HG03575 (cell line): ENCODE results near the gene UBE2L6.

ENCODE experiments used
- ATAC-seq: cut with Tn5 transposase; IDR thresholded peaks from one replicate; pipeline ENCODE4 v1.9.1; 2021; ENCODE audit not compliant: unreplicated experiment, insufficient number of reproducible peaks, low FRiP score; ENCODE audit errors: extremely low read depth

The UBE2L6 gene

DNA sequence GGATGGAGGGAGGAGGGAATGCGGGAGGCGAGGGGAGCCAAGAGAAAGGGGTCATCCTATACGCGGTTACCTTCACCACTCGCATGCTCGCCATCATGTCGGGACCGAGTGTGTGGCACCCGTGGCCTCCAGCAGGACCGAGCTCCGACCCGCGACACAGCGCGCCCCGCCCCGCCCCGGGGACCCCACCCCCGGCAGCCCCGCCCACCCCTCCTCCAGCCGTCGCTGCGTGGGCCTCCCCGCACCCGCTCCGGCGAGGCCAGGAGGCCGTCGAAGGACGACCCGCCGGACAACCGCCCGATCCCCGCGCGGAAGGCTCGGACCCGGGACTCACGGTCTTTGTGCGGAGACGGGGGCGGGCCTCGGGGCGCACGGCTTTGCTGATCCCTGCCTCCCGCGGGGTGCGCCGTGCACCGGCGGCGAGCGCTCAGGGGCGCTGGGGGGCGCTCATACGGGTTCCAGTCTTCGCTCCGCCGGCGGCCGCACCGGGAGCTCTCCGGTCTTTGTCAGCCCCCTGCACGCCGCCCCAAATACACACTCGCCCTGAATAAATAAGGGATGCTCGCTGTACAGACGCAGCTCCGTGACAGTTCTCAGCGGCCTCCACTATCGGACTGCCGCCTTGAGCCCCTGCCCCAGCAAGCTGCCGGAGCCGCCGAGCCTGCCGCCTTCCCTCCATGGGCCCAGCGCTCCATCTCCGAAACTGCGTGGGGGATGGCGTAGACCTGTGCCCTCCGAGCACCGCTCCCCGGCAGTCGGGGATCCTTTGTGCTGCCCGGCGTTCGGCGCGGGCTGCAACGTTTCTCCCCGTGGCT lies at the start of gene UBE2L6:
Gene UBE2L6, minus strand, starts transcription at position 158 of the 815 bp plus-strand sequence. Its CDS starts 61 bp downstream, at position 97.
- no peak for ATAC-seq

DNA sequence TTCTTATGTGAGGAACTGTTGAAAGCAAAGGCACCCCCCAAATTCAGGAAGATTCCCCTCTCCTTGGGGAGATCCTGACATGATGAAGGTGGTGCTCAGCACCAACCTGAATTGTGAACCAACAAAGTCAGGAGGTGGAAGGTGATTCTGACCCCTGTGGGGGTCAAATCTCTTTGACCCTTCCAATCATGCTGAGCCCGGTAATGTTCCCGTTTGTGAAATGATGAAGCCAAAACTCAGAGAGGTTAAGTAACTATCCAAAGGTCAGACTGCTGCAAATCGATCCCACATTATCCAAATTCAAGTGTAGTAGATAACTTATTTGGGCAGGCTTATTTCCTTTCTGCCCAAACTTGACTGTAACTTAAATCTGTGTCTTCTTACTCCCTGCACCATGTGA lies 49.1 kb upstream of the UBE2L6 start:
- no peak for ATAC-seq

DNA sequence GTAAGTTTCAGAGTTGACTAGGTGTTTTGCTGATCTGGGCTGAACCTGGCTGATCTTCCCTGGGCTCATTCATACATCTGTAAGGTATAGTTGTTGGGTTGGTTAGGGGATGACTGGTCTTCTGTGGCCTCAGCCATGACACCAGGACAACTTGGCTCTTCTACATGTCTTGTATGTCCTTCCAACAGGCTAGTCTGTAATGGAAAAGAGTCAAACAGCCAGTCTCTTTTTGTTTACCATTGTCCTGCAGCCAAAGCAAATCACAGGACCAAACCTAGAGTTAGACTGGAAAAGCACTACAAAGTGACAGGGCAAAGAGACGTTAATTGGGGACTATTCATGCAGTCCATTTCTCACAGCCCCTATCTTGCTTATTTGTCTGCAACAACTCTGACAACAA lies 47.8 kb upstream of the UBE2L6 start:
- no peak for ATAC-seq

DNA sequence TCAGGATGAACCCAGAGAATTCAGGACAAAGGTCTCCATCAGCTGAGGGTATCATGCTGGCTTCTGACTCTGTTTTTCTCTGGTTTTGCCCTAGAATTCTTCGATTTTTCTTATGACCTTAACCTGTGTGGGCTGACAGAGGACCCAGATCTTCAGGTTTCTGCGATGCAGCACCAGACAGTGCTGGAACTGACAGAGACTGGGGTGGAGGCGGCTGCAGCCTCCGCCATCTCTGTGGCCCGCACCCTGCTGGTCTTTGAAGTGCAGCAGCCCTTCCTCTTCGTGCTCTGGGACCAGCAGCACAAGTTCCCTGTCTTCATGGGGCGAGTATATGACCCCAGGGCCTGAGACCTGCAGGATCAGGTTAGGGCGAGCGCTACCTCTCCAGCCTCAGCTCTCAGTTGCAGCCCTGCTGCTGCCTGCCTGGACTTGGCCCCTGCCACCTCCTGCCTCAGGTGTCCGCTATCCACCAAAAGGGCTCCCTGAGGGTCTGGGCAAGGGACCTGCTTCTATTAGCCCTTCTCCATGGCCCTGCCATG lies 46.8 kb upstream of the UBE2L6 start:
- ATAC-seq: no peak

DNA sequence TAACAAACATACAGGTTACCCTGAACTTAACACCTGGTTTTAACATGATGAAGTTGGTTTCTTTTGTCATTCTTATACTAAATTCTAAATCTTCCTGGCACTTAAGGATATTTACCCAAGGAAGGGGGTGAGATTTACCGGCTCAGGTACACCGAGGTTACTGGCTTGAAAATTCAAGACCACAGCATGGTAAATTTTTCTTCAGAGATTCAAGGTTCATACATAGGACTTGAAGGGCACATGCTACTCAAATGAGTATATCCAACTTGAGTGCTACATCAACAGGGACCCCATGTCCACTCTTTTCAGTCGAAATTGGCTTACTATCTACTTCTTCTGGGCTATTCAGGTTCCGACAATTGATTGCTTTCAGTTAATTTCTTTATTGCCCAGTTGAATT lies 42.7 kb upstream of the UBE2L6 start:
- no peak for ATAC-seq

DNA sequence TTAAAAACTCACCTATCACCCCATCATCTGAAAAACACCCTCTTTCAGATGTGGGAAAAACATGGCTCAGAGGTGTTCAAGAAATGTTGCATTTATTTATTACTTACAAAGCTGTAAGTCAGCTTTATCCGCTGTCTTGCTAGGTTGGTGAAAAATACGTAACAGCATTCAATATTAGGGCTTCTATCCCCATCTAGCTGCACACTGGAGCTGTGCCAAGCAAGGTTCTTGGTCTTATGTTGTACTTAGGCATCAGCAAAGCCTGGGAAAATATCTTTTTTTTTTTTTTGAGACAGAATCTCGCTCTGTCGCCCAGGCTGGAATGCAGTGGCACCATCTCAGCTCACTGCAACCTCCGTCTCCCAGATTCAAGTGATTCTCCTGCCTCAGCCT lies 37.6 kb upstream of the UBE2L6 start:
- no peak for ATAC-seq

DNA sequence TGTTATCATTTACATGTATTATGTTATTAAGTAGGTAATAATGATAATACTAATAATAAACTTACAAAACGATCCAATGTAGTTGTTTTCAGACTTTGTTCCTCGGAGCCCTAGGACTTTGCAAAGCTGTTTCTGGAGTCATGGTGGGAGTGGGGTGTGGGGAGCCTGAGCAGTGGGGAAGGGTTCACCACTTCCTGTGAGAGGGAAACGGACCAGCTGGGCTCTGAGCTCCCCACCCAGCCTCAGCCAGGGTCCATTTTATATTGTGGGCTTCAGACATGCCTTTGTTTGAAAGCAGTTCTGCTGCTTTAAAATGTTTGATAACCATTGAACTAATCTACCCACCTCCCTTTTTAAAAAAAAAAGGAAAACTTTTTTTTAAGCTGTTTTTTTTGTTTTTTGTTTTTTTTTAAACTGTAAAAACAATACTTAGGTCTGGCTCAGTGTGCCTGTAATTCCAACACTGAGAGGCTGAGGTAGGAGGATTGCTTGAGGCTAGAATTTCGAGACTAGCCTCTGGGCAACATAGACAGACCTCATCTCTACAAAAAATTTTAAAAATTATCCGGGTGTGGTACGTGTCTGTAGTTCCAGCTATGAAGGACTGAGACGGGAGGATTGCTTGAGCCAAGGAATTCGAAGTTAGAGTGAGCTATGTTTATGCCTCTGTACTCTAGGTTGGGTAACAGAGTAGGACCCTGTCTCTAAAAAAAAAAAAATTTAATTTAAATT lies 37.0 kb upstream of the UBE2L6 start:
- no peak for ATAC-seq

DNA sequence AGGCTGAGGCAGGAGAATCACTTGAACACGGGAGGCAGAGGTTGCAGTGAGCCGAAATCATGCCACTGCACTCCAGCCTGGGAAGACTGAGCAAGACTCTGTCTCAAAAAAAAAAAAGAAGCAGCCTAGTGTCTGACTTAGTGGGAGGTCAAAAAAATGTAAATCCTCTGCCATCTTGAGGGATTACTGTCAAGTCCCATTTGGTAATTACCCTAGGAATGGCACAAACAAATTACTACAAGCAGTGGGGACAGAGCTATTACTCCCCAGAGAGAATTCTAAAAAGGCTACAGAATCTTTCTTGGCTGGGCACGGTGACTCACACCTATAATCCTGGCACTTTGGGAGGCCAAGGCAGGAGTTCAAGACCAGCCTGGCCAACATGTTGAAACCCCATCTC lies 33.8 kb upstream of the UBE2L6 start:
- ATAC-seq: no peak

DNA sequence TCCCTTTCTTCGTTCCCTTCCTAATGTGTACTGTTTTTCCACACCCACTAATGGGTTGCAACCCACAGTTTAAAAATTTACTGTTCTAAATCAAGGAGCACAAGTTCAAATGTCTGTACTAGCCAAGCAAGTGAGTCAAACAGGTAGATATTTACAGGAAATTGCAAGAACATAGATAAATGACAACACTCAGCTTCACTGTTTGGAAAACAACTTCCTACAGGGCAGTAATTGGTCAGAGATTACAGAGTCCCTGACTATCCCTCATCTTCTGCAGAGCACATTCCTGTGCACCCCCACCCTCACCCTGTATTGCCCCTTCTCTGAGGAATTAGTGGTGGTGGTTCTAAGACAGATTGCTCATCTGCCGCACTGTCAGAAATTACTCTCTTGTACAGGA lies 31.9 kb upstream of the UBE2L6 start:
- ATAC-seq: no peak

DNA sequence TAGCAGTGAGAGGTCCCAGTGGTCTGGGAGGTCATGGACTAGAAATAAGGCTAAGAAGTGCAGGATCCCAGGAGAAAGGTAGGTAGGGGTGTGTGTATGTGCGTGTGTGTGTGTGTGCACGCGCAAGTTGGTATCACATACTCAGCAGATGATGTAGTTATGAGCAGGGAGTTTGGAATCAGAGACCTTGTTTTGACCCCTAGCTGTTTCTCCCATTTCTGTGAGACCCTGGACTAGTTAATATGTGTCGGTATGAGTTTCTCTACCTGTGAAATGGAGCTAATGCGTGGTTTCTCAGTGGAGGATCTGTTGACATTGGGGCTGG lies 31.3 kb upstream of the UBE2L6 start:
- ATAC-seq: no peak

DNA sequence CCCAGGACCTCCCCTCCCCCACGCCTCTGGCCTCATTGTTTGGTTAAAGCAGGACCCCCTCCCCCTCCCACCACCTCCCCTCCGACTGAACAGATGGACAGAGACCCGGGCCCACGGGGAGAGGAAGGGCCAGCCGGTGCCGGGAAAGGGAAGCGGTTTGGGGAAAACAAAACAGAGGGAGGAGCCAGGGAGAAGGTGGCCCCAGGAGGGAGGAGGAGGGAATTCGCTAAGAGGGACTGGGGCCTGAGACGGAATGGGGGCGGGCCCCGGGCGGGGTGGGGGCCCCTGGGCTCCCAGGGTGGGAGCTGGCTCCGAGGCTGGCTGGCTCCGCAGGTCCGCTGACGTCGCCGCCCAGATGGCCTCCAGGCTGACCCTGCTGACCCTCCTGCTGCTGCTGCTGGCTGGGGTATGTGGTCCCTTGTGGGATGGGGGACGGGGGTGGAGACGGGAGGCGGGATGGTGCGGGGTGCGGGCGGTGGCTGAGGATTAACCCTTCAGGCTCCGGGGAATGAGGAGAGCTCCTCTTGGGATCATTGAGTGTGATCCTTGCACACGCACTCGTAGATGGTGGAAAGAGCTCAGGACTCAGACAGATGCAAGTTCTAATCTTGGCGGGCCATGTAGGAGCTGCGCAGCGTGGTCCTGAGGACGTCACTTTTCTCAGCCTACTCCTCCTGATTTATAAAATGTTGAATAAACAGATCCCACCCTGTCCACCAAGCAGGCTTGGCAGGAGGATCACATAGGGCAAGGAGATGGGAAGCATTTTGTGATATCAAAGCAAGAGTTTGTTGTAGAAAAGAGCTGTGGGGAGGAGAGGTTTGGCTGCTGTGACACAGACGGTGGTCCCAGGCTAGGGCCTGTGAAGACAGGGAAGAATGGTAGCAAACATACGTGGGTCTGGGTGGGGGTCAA lies 30.7 kb upstream of the UBE2L6 start:
- no peak for ATAC-seq

DNA sequence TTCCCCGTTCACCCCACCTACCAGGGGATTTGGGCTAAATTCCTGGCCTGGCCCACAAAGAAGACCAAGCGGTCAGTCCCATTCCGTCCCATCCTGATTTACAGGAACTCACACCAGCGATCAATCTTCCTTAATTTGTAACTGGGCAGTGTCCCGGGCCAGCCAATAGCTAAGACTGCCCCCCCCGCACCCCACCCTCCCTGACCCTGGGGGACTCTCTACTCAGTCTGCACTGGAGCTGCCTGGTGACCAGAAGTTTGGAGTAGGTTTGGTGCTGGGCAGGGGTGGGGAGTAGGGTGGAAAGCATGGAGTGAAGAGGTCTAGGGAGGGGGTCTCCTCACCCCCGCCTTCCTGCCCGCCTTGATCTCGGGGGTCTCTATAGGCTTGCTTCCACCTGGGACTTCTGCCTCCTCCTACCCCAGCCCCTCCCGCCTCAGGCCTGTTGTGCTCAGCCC lies 30.0 kb upstream of the UBE2L6 start, which contains the start of gene SERPING1:
Gene SERPING1, plus strand, starts transcription at position 225 of the 455 bp plus-strand sequence. CDS start 586 bp downstream, outside the sequence.
- no peak for ATAC-seq

DNA sequence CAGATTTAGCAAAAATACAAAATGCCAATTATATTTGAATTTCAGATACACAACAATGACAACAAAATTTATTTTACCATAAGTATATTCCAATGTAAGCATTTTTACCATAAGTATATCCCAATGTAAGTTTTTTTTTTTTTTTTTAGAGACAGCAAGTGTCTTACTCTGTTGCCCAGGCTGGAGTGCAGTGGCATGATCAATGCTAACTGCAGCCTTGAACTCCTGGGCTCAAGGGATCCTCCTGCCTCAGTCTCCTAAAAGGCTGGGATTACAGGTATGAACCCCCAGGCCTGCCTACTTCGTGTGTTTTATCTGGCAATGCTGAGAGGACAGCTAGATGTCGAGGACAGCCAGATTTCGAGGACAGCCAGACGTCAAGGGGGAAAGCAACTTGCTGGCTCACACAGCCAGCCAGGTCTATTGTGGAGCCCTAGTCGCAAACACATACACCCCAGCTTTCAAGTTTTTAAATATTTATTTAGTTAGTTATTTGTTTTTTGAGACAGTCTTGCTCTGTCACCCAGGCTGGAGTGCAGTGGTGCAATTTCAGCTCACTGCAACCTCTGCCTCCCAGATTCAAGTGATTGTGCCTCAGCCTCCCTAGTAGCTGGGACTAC lies 28.9 kb upstream of the UBE2L6 start:
- ATAC-seq: no peak

DNA sequence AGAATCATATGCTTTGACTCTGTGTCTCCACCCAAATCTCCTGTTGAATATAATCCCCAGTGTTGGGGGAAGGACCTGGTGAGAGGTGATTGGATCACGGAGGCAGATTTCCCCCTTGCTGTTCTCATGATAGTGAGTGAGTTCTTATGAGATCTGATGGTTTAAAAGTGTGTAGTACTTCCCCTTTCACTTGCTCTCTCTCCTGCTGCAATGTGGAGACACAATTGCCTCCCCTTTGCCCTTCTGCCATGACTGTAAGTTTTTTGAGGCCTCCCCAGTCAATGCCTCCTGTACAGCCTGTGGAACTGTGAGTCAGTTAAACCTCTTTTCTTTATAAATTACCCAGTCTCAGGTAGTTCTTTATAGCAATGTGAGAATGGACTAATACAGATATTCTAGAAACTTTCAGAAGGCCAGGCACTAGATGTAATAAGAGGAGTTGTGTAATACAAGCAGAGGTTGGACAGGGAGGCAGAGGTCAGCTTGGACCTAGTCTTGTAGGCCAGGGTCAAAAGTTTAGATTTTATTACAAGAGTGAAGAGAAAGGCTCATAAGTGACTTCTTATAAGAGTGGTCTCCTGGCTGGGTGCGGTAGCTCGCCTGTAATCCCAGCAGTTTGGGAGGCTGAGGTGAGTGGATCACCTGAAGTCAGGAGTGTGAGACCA lies 20.7 kb upstream of the UBE2L6 start:
- no peak for ATAC-seq

DNA sequence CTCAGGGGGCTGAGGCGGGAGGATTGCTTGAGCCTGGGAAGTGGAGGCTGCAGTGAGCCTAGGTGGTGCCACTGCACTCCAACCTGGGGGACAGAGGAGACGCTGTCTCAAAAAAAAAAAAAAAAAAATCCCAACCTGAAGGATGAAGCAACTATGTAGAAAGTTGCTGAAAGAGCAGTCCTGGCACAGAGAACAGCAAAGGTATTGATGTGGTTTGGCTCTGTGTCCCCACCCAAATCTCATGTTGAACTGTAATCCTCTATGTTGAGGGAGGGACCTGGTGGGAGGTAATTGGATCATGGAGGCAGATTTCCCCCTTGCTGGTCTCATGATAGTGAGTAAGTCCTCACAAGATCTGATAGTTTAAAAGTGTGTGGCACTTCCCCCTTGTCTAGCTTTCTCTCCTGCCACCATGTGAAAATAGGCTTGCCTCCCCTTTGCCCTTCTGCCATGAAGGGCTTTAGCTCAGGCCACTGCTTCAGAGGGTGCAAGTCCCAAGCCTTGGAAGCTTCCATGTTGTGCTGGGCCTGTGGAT lies 19.3 kb upstream of the UBE2L6 start:
- ATAC-seq: no peak

DNA sequence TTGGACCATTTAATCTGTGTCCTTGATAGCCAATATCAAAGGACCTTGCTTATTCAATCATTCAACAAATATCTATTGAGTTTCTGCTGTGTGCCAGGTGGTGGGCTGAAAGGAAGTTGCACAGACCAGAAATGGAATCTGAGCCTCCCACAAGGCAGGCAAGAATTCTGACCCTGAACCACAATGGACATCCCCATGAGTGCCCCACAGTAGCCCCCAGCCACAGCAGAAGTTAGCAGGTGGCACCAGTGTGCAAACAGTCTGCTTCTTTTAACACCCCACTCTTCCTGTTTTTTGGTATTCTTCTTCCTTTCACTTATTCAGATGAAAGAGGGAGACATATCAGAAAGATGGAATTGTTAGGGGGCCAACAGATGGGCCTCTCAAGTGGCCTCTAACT lies 17.8 kb upstream of the UBE2L6 start:
- ATAC-seq: no peak

DNA sequence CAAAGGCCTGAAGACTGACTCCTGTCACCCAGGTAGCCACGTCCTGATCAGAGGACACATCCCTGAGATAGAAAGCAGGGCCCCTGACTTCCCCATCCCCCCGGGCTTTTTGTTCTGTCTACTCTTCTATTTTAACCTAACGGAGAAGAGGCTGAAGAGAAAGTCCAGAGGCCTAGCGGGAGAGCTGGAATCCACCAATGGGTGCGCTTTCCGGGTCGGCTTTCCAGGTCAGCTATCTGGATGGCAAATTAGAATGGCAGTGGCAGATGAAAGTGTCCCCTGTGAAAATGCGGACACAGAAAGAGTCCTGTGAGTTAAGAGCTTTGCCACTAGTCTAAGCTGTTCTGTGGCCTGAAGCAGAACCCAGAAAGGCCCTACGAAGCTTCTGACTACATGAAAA lies 16.9 kb upstream of the UBE2L6 start:
- no peak for ATAC-seq

DNA sequence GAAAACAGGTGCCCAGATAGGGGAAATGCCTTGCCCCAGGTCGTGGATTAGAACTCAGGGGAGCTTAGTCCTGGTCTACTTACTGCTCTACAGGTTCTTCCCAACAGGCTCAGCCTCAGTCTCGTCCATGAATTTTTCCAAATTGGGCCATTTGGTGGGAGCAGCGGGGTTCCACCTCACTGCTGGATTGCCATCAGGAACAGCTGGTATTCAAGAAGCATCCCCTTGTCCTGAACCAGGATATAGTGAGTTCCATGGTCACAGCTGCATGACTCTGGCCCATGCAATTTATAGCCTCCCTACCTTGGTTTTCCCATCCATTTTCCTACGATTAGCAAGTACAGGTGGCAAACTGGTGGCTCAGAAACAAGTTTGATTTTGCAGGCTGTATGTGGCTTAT lies 6.6 kb upstream of the UBE2L6 start:
- ATAC-seq: no peak
